ENCODE results near the gene HINT2.

The HINT2 gene

GRCh38 chr9:35767458-35767857 is 47.4 kb downstream of the HINT2 start:
- TF ChIP-seq, protein P1, sequence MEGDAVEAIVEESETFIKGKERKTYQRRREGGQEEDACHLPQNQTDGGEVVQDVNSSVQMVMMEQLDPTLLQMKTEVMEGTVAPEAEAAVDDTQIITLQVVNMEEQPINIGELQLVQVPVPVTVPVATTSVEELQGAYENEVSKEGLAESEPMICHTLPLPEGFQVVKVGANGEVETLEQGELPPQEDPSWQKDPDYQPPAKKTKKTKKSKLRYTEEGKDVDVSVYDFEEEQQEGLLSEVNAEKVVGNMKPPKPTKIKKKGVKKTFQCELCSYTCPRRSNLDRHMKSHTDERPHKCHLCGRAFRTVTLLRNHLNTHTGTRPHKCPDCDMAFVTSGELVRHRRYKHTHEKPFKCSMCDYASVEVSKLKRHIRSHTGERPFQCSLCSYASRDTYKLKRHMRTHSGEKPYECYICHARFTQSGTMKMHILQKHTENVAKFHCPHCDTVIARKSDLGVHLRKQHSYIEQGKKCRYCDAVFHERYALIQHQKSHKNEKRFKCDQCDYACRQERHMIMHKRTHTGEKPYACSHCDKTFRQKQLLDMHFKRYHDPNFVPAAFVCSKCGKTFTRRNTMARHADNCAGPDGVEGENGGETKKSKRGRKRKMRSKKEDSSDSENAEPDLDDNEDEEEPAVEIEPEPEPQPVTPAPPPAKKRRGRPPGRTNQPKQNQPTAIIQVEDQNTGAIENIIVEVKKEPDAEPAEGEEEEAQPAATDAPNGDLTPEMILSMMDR (IDR thresholded peaks at IDR 0.05; ENCODE audit: control extremely low read depth, extremely low read depth, low read depth, missing control alignments), result no peak
- ChIA-PET POLR2A (no interaction called here), CTCF (interaction anchor here (2.3 to 6.7 kb wide), 2 partner anchors 12 to 23 kb away, joined by 7 to 42 read pairs; partner anchors contain the start of gene MSMP)
- DNase-seq (ENCODE audit: extremely low spot score), result no peak

DNA sequence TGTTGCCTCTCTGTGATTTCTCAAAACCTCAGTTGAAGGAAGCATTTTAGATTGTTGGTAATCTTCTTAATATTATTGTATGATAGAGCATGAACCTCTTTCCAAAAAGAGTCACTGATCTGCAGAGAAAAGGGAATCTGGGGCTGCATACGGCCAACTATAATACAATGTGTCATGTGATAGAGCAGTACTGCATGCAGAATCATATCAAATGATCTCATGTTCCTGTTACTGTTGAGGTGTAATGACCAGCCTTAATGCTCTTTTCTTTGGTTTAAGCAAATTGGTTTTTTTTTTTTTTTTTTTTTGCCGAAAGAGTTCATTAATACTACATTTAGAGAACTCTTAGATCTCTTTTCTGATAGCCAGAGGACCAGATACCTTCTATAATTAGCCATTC is 47.8 kb downstream of the HINT2 start:
- TF ChIP-seq, protein P1 (IDR thresholded peaks at IDR 0.05; ENCODE audit: control extremely low read depth, extremely low read depth, low read depth, missing control alignments), result no peak
- ChIA-PET CTCF (interaction anchor here (2.3 to 6.7 kb wide), 2 partner anchors 12 to 23 kb away, joined by 7 to 42 read pairs; partner anchors contain the start of gene MSMP), POLR2A (no interaction called here)
- no peak for DNase-seq (ENCODE audit: extremely low spot score)

DNA sequence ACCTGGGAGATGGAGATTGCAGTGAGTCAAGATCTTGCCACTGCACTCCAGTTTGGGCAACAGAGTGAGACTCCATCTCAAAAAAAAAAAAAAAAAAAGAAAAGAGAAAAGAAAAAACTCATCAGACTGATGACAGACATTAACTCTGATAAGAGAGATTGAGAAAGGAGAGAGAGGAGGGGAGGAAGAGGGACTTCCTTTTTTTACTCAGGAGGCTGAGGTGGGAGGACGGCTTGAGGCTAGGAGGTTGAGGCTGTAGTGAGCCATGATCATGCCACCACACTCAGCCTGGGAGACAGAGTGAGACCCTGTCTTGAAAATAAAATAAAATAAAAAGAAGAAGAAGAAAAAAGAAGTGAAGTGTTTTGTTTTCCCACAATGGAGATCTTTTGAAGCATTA is 51.0 kb downstream of the HINT2 start:
- POLR2A ChIA-PET, result interaction anchor here (0.8 kb wide), 1 partner anchor 19 kb away, joined by 3 read pairs; no protein-coding TSS in a partner anchor
- CTCF ChIA-PET, result interaction anchor here (1.3 kb wide), 1 partner anchor 8 kb away, joined by 5 read pairs; no protein-coding TSS in a partner anchor
- TF ChIP-seq, protein P1 (IDR thresholded peaks at IDR 0.05; ENCODE audit: control extremely low read depth, extremely low read depth, low read depth, missing control alignments), result no peak
- no peak for DNase-seq (ENCODE audit: extremely low spot score)

DNA sequence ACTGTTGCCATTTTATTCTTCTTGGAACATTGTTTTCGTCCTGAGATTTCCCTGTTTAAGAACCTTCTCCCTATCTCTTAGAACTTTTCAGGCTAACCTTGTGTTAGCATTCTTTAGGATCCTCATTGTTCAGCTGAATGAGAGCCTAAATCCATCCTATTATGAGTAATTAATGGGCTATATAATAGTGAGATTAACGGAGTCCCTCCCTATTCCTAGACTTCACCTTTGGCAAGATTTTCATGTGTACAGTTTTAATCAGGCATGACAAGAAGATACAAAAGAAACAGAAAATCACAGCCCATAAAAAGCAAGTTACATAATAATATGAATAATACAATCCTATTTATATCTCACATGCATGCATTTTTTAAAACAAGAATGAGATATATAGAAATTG is 51.7 kb downstream of the HINT2 start:
- POLR2A ChIA-PET, result no interaction called here
- TF ChIP-seq, protein P1 (IDR thresholded peaks at IDR 0.05; ENCODE audit: control extremely low read depth, extremely low read depth, low read depth, missing control alignments), result no peak
- no peak for DNase-seq (ENCODE audit: extremely low spot score)
- CTCF ChIA-PET, result interaction anchor here (1.1 to 1.5 kb wide), 3 partner anchors 8 to 27 kb away, joined by 3 to 5 read pairs (median 3); no protein-coding TSS in a partner anchor

Data from GM10248 (cell line).